Measurements from ENCODE around the gene UNC5C.

Gene UNC5C

GRCh38 chr4:95469617-95470016, 79.2 kb downstream of the UNC5C start:
- TF ChIP-seq, protein P1, sequence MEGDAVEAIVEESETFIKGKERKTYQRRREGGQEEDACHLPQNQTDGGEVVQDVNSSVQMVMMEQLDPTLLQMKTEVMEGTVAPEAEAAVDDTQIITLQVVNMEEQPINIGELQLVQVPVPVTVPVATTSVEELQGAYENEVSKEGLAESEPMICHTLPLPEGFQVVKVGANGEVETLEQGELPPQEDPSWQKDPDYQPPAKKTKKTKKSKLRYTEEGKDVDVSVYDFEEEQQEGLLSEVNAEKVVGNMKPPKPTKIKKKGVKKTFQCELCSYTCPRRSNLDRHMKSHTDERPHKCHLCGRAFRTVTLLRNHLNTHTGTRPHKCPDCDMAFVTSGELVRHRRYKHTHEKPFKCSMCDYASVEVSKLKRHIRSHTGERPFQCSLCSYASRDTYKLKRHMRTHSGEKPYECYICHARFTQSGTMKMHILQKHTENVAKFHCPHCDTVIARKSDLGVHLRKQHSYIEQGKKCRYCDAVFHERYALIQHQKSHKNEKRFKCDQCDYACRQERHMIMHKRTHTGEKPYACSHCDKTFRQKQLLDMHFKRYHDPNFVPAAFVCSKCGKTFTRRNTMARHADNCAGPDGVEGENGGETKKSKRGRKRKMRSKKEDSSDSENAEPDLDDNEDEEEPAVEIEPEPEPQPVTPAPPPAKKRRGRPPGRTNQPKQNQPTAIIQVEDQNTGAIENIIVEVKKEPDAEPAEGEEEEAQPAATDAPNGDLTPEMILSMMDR (IDR thresholded peaks at IDR 0.05; ENCODE audit: low read depth, low read length): no peak
- H3K4me3 ChIP-seq (ENCODE audit: low read depth, low read length): no peak overlapping the region

GRCh38 chr4:95466791-95467190, 82.0 kb downstream of the UNC5C start:
- no peak overlapping the region for H3K4me3 ChIP-seq (ENCODE audit: low read depth, low read length)
- TF ChIP-seq, protein P1 (IDR thresholded peaks at IDR 0.05; ENCODE audit: low read depth, low read length): no peak

DNA sequence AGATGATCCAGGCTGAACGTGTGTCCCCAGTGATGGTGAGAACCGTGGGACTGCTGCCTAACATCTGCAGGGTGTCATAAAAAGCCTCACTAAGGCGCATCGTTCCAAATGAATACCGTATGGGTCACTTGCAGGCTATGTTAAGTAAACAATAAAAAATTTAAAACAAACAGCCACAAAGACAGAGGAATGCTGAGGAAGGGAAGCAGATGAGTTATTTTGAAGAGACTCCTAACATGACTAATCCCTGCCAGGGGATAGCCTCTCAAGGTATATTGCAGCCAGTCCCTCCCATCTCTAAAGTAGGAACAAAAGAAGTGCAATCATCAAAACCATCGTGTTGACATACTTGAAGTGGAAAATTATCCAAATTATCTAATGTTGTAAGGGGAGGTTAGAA, 83.8 kb downstream of the UNC5C start:
- TF ChIP-seq, protein P1 (IDR thresholded peaks at IDR 0.05; ENCODE audit: low read depth, low read length): no peak
- no peak overlapping the region for H3K4me3 ChIP-seq (ENCODE audit: low read depth, low read length)

DNA sequence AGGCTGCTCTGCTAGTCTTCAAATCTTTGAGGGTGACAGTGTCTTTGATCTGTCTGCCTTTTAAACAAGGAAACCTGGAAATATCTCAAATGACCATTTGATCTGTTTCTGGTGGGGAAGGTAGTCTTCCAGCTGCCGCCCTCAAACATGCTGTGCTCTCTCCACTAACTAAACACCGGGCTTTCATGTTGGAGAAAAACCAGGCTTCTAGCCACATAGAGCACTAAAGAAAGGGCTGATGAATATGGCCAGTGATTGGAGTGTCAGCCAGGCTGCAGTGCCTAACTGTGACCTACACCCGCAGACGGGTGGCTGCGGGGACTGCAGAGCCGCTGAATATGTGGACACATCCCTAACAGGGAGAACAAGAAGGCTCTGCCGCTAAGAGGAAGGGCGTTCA, 85.9 kb downstream of the UNC5C start:
- TF ChIP-seq, protein P1 (IDR thresholded peaks at IDR 0.05; ENCODE audit: low read depth, low read length): no peak
- H3K4me3 ChIP-seq (ENCODE audit: low read depth, low read length): no peak overlapping the region

GRCh38 chr4:95457353-95457752, 91.4 kb downstream of the UNC5C start:
- H3K4me3 ChIP-seq (ENCODE audit: low read depth, low read length): no peak overlapping the region
- TF ChIP-seq, protein P1 (IDR thresholded peaks at IDR 0.05; ENCODE audit: low read depth, low read length): no peak

GRCh38 chr4:95450294-95450693, 98.5 kb downstream of the UNC5C start:
- no peak overlapping the region for H3K4me3 ChIP-seq (ENCODE audit: low read depth, low read length)
- TF ChIP-seq, protein P1 (IDR thresholded peaks at IDR 0.05; ENCODE audit: low read depth, low read length): no peak

GRCh38 chr4:95446173-95446572, 102.6 kb downstream of the UNC5C start:
- TF ChIP-seq, protein P1 (IDR thresholded peaks at IDR 0.05; ENCODE audit: low read depth, low read length): no peak
- H3K4me3 ChIP-seq (ENCODE audit: low read depth, low read length): no peak overlapping the region
